HG02763 (cell line): ENCODE results near the gene PCDHA10.
"Not testable (repeated sequence)": the region's sequence is repeated elsewhere in the genome, so short reads cannot be mapped to it uniquely, and the experiment has no call there.

Source experiments
- ATAC-seq: cut with Tn5 transposase; IDR thresholded peaks from one replicate; pipeline ENCODE4 v1.9.1; 2021; ENCODE audit warnings: mild to moderate bottlenecking, moderate library complexity; ENCODE audit not compliant: unreplicated experiment

PCDHA10 gene

DNA sequence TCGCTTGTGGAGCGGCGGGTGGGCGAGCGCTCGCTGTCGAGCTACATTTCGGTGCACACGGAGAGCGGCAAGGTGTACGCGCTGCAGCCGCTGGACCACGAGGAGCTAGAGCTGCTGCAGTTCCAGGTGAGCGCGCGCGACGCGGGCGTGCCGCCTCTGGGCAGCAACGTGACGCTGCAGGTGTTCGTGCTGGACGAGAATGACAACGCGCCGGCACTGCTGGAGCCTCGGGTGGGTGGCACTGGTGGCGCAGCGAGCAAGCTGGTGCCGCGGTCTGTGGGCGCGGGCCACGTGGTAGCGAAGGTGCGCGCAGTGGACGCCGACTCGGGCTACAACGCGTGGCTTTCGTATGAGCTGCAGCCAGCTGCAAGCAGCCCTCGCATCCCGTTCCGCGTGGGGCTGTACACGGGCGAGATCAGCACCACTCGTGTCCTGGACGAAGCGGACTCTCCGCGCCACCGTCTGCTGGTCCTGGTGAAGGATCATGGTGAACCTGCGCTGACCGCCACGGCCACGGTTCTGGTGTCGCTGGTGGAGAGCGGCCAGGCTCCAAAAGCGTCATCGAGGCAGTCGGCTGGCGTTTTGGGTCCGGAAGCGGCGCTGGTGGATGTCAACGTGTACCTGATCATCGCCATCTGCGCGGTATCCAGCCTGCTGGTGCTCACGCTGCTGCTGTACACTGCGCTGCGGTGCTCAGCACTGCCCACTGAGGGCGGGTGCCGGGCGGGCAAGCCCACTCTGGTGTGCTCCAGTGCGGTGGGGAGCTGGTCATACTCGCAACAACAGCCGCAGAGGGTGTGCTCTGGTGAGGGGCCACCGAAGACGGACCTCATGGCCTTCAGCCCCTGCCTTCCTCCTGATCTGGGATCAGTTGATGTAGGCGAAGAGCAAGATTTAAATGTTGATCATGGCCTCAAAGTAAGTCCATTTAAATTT is 12.6 kb upstream of the PCDHA10 start:
- no peak for ATAC-seq

GRCh38 chr5:140848139-140849102 is 7.3 kb upstream of the PCDHA10 start, which contains the start of gene PCDHA9:
PCDHA9 (plus strand) TSS chr5:140848382; CDS start chr5:140848496, 114 bp downstream.
- not testable (repeated sequence) for ATAC-seq

DNA sequence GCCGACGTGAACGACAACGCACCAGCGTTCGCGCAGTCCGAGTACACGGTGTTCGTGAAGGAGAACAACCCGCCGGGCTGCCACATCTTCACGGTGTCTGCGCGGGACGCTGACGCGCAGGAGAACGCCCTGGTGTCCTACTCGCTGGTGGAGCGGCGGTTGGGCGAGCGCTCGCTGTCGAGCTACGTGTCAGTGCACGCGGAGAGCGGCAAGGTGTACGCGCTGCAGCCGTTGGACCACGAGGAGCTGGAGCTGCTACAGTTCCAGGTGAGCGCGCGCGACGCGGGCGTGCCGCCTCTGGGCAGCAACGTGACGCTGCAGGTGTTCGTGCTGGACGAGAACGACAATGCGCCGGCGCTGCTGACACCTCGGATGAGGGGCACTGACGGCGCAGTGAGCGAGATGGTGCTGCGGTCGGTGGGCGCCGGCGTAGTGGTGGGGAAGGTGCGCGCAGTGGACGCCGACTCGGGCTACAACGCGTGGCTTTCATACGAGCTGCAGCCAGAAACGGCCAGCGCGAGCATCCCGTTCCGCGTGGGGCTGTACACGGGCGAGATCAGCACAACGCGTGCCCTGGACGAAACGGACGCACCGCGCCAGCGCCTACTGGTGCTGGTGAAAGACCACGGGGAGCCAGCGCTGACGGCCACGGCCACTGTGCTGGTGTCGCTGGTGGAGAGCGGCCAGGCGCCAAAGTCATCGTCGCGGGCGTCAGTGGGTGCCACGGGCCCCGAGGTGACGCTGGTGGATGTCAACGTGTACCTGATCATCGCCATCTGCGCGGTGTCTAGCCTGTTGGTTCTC is 5.7 kb upstream of the PCDHA10 start:
- ATAC-seq = not testable (repeated sequence)

DNA sequence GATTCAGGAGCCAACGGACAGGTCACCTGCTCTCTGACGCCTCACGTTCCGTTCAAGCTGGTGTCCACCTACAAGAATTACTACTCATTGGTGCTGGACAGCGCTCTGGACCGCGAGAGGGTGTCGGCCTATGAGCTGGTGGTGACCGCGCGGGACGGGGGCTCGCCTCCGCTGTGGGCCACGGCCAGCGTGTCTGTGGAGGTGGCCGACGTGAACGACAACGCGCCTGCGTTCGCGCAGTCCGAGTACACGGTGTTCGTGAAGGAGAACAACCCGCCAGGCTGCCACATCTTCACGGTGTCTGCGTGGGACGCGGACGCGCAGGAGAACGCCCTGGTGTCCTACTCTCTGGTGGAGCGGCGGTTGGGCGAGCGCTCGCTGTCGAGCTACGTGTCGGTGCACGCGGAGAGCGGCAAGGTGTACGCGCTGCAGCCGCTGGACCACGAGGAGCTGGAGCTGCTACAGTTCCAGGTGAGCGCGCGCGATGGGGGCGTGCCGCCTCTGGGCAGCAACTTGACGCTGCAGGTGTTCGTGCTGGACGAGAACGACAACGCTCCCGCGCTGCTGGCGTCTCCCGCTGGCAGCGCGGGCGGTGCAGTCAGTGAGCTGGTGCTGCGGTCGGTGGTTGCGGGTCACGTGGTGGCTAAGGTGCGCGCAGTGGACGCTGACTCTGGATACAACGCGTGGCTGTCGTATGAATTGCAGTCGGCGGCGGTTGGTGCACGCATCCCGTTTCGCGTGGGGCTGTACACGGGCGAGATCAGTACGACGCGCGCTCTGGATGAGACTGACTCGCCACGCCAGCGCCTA is 1.7 kb downstream of the PCDHA10 start:
- ATAC-seq = no peak

DNA sequence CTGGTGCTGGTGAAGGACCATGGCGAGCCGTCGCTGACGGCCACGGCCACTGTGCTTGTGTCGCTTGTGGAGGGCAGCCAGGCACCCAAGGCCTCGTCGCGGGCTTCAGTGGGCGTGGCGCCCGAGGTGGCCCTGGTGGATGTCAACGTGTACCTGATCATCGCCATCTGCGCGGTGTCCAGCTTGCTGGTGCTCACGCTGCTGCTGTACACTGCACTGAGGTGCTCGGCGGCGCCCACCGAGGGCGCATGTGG is 2.2 kb downstream of the PCDHA10 start:
- no peak for ATAC-seq

- no peak for ATAC-seq
These were observed 7.0 kb downstream of the PCDHA10 start for GRCh38 chr5:140862441-140863295.

DNA sequence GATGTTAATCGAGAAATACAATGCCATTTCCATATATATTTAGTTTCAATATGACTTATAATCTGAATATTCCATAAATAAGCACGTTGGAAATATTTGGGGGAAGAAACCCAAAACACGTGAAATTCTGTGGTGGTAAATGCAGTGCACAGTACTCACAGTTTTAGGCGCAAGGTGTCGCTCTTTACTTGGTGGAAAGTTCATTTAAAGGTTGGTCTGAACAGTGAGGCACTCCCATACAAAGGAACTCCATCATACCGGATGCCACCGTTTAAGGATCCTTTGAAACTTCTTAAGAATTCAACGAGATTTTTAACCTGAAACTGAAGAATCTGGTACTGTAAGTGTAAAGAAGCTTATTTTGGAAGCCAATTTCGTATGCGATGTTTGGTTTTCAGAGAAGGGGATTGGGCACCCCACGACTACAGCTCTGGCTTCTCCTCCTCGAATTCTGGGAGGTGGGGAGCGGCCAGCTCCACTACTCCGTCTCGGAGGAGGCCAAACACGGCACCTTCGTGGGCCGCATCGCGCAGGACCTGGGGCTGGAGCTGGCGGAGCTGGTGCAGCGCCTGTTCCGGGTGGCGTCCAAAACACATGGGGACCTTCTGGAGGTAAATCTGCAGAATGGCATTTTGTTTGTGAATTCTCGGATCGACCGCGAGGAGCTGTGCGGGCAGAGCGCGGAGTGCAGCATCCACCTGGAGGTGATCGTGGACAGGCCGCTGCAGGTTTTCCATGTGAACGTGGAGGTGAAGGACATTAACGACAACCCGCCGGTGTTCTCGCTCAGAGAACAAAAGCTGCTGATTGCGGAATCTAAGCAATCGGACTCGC is 13.2 kb downstream of the PCDHA10 start, which contains the start of gene PCDHA11:
Gene PCDHA11 (plus strand): TSS at position 237 of the 834 bp plus-strand sequence. CDS start 147 bp downstream, at position 384.
- ATAC-seq = no peak

DNA sequence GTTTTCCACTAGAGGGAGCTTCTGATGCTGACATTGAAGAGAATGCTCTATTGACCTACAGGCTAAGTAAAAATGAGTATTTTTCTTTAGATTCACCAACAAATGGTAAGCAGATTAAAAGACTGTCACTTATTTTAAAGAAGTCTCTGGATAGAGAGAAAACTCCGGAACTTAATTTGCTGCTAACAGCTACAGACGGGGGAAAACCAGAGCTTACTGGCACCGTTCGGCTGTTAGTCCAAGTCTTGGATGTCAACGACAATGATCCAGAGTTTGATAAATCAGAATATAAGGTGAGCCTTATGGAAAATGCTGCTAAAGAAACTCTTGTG is 13.8 kb downstream of the PCDHA10 start:
- no peak for ATAC-seq

GRCh38 chr5:140870221-140871201 is 14.8 kb downstream of the PCDHA10 start:
- ATAC-seq = no peak

GRCh38 chr5:140875085-140876065 is 19.7 kb downstream of the PCDHA10 start, which contains the start of gene PCDHA12:
PCDHA12 (plus strand) TSS chr5:140875308; CDS start chr5:140875473, 165 bp downstream.
- ATAC-seq = no peak

- not testable (repeated sequence) for ATAC-seq
These were observed 21.0 kb downstream of the PCDHA10 start for GRCh38 chr5:140876541-140877261.

- ATAC-seq = no peak
These were observed 21.5 kb downstream of the PCDHA10 start for GRCh38 chr5:140877262-140877581.

- ATAC-seq = no peak
These were observed 26.3 kb downstream of the PCDHA10 start, which contains the start of gene PCDHA13 for GRCh38 chr5:140881889-140882590. PCDHA13 (plus strand) TSS chr5:140882124; CDS start chr5:140882269, 145 bp downstream.

DNA sequence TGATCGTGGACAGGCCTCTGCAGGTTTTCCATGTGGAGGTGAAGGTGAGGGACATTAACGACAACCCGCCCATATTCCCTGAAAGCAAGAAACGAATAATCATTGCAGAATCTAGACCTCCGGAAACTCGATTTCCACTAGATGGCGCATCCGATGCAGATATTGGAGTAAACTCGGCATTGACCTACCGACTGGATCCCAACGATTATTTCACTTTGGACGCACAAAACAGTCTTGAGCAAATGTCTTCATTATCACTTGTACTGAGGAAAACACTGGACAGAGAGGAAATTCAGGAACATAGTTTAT is 26.8 kb downstream of the PCDHA10 start:
- ATAC-seq = no peak

GRCh38 chr5:140883373-140883772 is 27.7 kb downstream of the PCDHA10 start:
- no peak for ATAC-seq
